Fibroblast of lung (primary cell): ENCODE results near the gene KLHL26. TPM values are rescaled to one million over a fixed set of nuclear protein-coding genes. Genes with fewer than 3 reads are reported as not detected.

ENCODE experiments used
- DNase-seq, 2 donors: peaks; one replicate each; pipeline versions ENCODE4 v3.0.0 to v3.0.0-alpha.2; 2010; ENCODE audit warnings: low read depth in 2 of 2
- H2AFZ ChIP-seq: 2 replicates; pipeline ENCODE4 v1.5.1; 2012; ENCODE audit warnings: low read length, control low read depth, inconsistent platforms
- H3K27ac ChIP-seq: 2 replicates; pipeline ENCODE4 v1.5.1; 2011; ENCODE audit warnings: low read length, control low read depth; ENCODE audit not compliant: insufficient read depth
- H3K27me3 ChIP-seq: 2 replicates; pipeline ENCODE4 v1.5.1; 2011; ENCODE audit warnings: mild to moderate bottlenecking, low read length; ENCODE audit not compliant: control insufficient read depth, insufficient read depth
- H3K36me3 ChIP-seq: 2 replicates; pipeline ENCODE4 v1.5.1; 2011; ENCODE audit warnings: low read length; ENCODE audit not compliant: control insufficient read depth, insufficient read depth
- H3K4me1 ChIP-seq: 2 replicates; pipeline ENCODE4 v1.5.1; 2011; ENCODE audit warnings: low read length; ENCODE audit not compliant: control insufficient read depth, insufficient read depth; ENCODE audit errors: extremely low read depth
- H3K4me2 ChIP-seq: 2 replicates; pipeline ENCODE4 v1.5.1; 2011; ENCODE audit warnings: low read length, control low read depth; ENCODE audit not compliant: insufficient read depth; ENCODE audit errors: extremely low read depth
- H3K4me3 ChIP-seq, 4 experiments: fragments of 200-600 bp in 1 of 4; sonication (generic) in 1 of 4; replicated peaks in 1 of 4; 2 replicates each; pipeline ENCODE4 v1.5.1; 2011 to 2016; ENCODE audit warnings: low read length in 4 of 4, low read depth in 3 of 4, mild to moderate bottlenecking in 3 of 4, control low read depth in 2 of 4, inconsistent platforms in 1 of 4, mixed read lengths in 1 of 4; ENCODE audit not compliant: insufficient read depth in 1 of 4; ENCODE audit errors: control extremely low read depth in 1 of 4
- H3K79me2 ChIP-seq: 2 replicates; pipeline ENCODE4 v1.5.1; 2012; ENCODE audit warnings: mild to moderate bottlenecking, low read length, inconsistent platforms; ENCODE audit not compliant: control insufficient read depth, insufficient read depth
- H3K9ac ChIP-seq: 2 replicates; pipeline ENCODE4 v1.5.1; 2011; ENCODE audit warnings: mild to moderate bottlenecking, low read length, control low read depth; ENCODE audit not compliant: insufficient read depth
- H3K9me3 ChIP-seq: 2 replicates; pipeline ENCODE4 v1.5.1; 2012; ENCODE audit warnings: low read depth, low read length; ENCODE audit not compliant: control insufficient read depth, insufficient read depth
- H4K20me1 ChIP-seq: 2 replicates; pipeline ENCODE4 v1.5.1; 2011; ENCODE audit warnings: low read length; ENCODE audit not compliant: control insufficient read depth, insufficient read depth; ENCODE audit errors: extremely low read depth
- CTCF ChIP-seq, 2 donors: IDR thresholded peaks in 1 of 2; conservative IDR thresholded peaks in 1 of 2; 1 replicate in 1 of 2; 2 replicates in 1 of 2; pipeline ENCODE4 v1.5.1; 2011 to 2012; ENCODE audit warnings: low read length in 2 of 2, control low read depth in 1 of 2, inconsistent platforms in 1 of 2, low read depth in 1 of 2, mild to moderate bottlenecking in 1 of 2
- EZH2 ChIP-seq: IDR thresholded peaks from 2 replicates; pipeline ENCODE4 v1.5.1; 2012; ENCODE audit warnings: low read length, control low read depth, mild to moderate bottlenecking; ENCODE audit errors: missing control alignments
- polyA plus RNA-seq, 2 donors: library from polyadenylated mRNA; depleted of rRNA in 1 of 2; stranded (reverse) in 1 of 2; unstranded in 1 of 2; fragments of >200 nt; gene quantifications; 2 replicates each; pipeline ENCODE4 v1.2.1, GENCODE V29; 2011 to 2012; ENCODE audit warnings: missing spikeins in 1 of 2
- total RNA-seq: library from RNA; depleted of rRNA; stranded (reverse); fragments of >200 nt; gene quantifications from 2 replicates; pipeline ENCODE4 v1.2.1, GENCODE V29; 2014

KLHL26 gene
- total and polyA plus RNA-seq, 2 donors (not counting 1 experiment from before 2014, with no cell fraction given), result 1.4 to 3.5 TPM

- no peak for TF ChIP-seq CTCF (conservative IDR thresholded peaks at IDR 0.05 in 1 of 2, IDR thresholded peaks at IDR 0.05 in 1 of 2; ENCODE audit: low read depth in 1 of 2, low read length in 2 of 2)
- peak; percentile 81 for TF ChIP-seq EZH2
- DNase-seq, result no peak
- H3K79me2 ChIP-seq, result no peaks in the 10 kb centered on the region
These were observed 26.1 kb upstream of the KLHL26 start for GRCh38 chr19:18610556-18611326.

DNA sequence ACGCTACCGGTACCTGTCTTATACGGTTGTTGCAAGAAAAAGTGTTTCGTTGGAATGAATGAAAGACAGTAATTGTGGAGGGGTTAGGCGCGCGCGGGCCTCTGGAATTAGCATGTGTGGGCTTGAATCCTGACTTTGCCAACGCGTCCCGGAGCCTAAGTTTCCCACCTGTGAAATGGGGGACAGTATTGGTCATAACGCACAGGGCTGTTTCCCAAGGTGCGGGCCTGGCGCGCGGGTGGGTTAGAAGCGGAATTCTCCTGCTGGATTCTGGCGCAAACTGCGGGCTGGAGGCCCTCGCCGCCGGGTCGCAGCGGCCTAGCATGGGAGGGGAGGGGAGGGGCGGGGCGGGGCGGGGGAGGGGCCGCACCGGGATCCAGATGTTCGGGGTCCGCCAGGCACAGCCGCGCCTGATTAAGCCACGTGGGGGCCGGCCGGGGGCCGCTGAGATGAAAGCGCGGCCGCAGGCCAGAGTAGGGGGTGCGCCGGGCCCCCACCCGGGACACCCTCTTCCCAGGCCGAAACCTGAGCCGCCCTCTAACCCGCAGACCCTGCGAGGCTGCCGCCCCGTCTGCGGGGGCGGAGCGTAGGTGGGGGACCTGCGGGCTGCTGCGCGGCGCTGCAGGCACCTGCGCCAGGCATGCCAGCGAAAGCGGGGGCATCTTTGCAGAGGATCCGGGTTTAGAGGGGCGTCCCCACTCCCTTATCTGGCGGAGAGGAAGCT, 25.3 kb upstream of the KLHL26 start:
- Histone ChIP-seq H4K20me1 (no peaks in the 10 kb centered on the region), H3K9me3 (no peaks in the 10 kb centered on the region), H3K27ac (no peak overlapping the region), H3K36me3 (no peaks in the 10 kb centered on the region), H3K4me3 (no peak overlapping the region), H3K4me2 (no peak overlapping the region), H2AFZ (no peak overlapping the region), H3K4me1 (no peaks in the 10 kb centered on the region), H3K9ac (no peak overlapping the region), H3K79me2 (no peaks in the 10 kb centered on the region), H3K27me3 (peaks cover 73% of the 10 kb centered on the region)
- TF ChIP-seq CTCF (conservative IDR thresholded peaks at IDR 0.05 in 1 of 2, IDR thresholded peaks at IDR 0.05 in 1 of 2; ENCODE audit: low read depth in 1 of 2, low read length in 2 of 2) (no peak), EZH2 (peak; percentile 93)
- no peak for DNase-seq

More at GRCh38 chr19:18610556-18611326, 26.1 kb upstream of the KLHL26 start:
- Histone ChIP-seq H3K36me3 (no peaks in the 10 kb centered on the region), H3K27ac (no peak overlapping the region), H3K4me3 (no peak overlapping the region), H3K9me3 (no peaks in the 10 kb centered on the region), H2AFZ (no peak overlapping the region), H3K9ac (no peak overlapping the region), H3K27me3 (peaks cover 68% of the 10 kb centered on the region), H4K20me1 (no peaks in the 10 kb centered on the region), H3K4me1 (no peaks in the 10 kb centered on the region), H3K4me2 (no peak overlapping the region)

GRCh38 chr19:18612051-18612771, 24.6 kb upstream of the KLHL26 start:
- Histone ChIP-seq H3K27ac (no peak overlapping the region), H3K27me3 (peaks cover 71% of the 10 kb centered on the region)

More at GRCh38 chr19:18612051-18612771, 24.6 kb upstream of the KLHL26 start:
- Histone ChIP-seq H4K20me1 (no peaks in the 10 kb centered on the region), H3K4me1 (no peaks in the 10 kb centered on the region), H3K4me3 (peak overlapping the region in 2 of 4 experiments; percentile 17 to 48), H3K79me2 (no peaks in the 10 kb centered on the region), H3K9ac (no peak overlapping the region), H3K9me3 (no peaks in the 10 kb centered on the region), H3K4me2 (peak overlapping the region; percentile 8), H3K36me3 (no peaks in the 10 kb centered on the region), H2AFZ (no peak overlapping the region)
- DNase-seq, result no peak
- TF ChIP-seq CTCF (conservative IDR thresholded peaks at IDR 0.05 in 1 of 2, IDR thresholded peaks at IDR 0.05 in 1 of 2; ENCODE audit: low read depth in 1 of 2, low read length in 2 of 2) (no peak), EZH2 (peak; percentile 99)
